Small intestine (tissue), 7 donors: ENCODE results near the gene FBXO11. TPM values are rescaled to one million over a fixed set of nuclear protein-coding genes. Genes with fewer than 3 reads are reported as not detected.

Source experiments
- DNase-seq, 2 donors: peaks; one replicate each; pipeline versions ENCODE4 v3.0.0 to v3.0.0-alpha.2; 2013
- FAIRE-seq: peaks from 2 replicates; lab custom pipeline; 2012; peaks lifted over from hg19 to GRCh38; lab: Jason Lieb, UNC
- H3K27ac ChIP-seq, 3 donors: one replicate each; pipeline ENCODE4 v1.5.1; 2013; ENCODE audit warnings: low read length in 2 of 3, mild to moderate bottlenecking in 2 of 3, control low read depth in 1 of 3, inconsistent platforms in 1 of 3, low read depth in 1 of 3, moderate library complexity in 1 of 3
- H3K27me3 ChIP-seq, 3 donors: one replicate each; pipeline ENCODE4 v1.6.1; 2013; ENCODE audit warnings: low read length in 3 of 3, inconsistent platforms in 1 of 3; ENCODE audit not compliant: control insufficient read depth in 3 of 3, insufficient read depth in 3 of 3
- H3K36me3 ChIP-seq, 3 donors: one replicate each; pipeline ENCODE4 v1.6.1; 2013; ENCODE audit warnings: low read length in 3 of 3, inconsistent platforms in 1 of 3, low read depth in 1 of 3, mild to moderate bottlenecking in 1 of 3, moderate library complexity in 1 of 3; ENCODE audit not compliant: control insufficient read depth in 3 of 3, insufficient read depth in 2 of 3
- H3K4me1 ChIP-seq, 3 donors: one replicate each; pipeline ENCODE4 v1.6.1; 2013; ENCODE audit warnings: low read length in 2 of 3, inconsistent platforms in 1 of 3, low read depth in 1 of 3, mild to moderate bottlenecking in 1 of 3, moderate library complexity in 1 of 3; ENCODE audit not compliant: control insufficient read depth in 3 of 3, insufficient read depth in 2 of 3
- H3K4me3 ChIP-seq, 3 donors: one replicate each; pipeline ENCODE4 v1.5.1; 2013; ENCODE audit warnings: low read length in 3 of 3, control low read depth in 1 of 3, inconsistent platforms in 1 of 3, low read depth in 1 of 3, mild to moderate bottlenecking in 1 of 3, moderate library complexity in 1 of 3
- H3K9me3 ChIP-seq, 2 donors: one replicate each; pipeline ENCODE4 v1.6.1; 2013; ENCODE audit warnings: low read depth in 1 of 2, low read length in 1 of 2; ENCODE audit not compliant: control insufficient read depth in 2 of 2, insufficient read depth in 1 of 2
- WGBS, 3 donors: extraction: QIAGEN DNeasy Blood & Tissue Kit; methylation state at CpG; one replicate each; pipeline ENCODE4 v1.1.7; 2013; 5-methylcytosine and 5-hydroxymethylcytosine counted together
- polyA plus RNA-seq, 4 donors: library from polyadenylated mRNA; stranded (reverse) in 3 of 4; unstranded in 1 of 4; fragments of 200-250 nt in 3 of 4; fragments of 120-200 nt in 1 of 4; gene quantifications; one replicate each; pipeline versions ENCODE4 v1.2.1 to v1.2.3, GENCODE V29; 2013
- donor health status: healthy with polysubstance abuse.
- donor health status: control.
- donor health status: control.
- donor health status: Bipolar disorder and iron deficiency.
- donor health status: healthy.

FBXO11 gene
- polyA plus RNA-seq, 4 donors, result 19.2 to 49.8 (median 22.9) TPM

DNA sequence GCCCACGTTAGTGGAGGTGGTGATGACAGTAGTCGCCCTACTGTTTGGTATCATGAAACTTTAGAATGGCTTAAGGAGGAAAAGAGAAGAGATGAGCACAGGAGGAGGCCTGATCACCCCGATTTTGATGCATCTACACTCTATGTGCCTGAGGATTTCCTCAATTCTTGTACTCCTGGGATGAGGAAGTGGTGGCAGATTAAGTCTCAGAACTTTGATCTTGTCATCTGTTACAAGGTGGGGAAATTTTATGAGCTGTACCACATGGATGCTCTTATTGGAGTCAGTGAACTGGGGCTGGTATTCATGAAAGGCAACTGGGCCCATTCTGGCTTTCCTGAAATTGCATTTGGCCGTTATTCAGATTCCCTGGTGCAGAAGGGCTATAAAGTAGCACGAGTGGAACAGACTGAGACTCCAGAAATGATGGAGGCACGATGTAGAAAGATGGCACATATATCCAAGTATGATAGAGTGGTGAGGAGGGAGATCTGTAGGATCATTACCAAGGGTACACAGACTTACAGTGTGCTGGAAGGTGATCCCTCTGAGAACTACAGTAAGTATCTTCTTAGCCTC, 107.2 kb downstream of the FBXO11 start:
- no peak overlapping the region for H3K4me3 ChIP-seq
- no peaks in the 10 kb centered on the region for H3K4me1 ChIP-seq
- peaks cover 0 to 8% of the 10 kb centered on the region in 2 donors for H3K9me3 ChIP-seq
- FAIRE-seq (no peak), DNase-seq (no peak)
- 93 to 98% (median 96%) methylated on average over 6 of the region's 6 CpGs for WGBS, 3 donors
- H3K27ac ChIP-seq, result no peak overlapping the region
- peaks cover 19 to 44% (median 20%) of the 10 kb centered on the region in 3 donors for H3K36me3 ChIP-seq
- no peaks in the 10 kb centered on the region for H3K27me3 ChIP-seq

DNA sequence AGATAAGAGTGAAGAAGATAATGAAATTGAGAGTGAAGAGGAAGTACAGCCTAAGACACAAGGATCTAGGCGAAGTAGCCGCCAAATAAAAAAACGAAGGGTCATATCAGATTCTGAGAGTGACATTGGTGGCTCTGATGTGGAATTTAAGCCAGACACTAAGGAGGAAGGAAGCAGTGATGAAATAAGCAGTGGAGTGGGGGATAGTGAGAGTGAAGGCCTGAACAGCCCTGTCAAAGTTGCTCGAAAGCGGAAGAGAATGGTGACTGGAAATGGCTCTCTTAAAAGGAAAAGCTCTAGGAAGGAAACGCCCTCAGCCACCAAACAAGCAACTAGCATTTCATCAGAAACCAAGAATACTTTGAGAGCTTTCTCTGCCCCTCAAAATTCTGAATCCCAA, 107.7 kb downstream of the FBXO11 start:
- no peak for DNase-seq
- peaks cover 0 to 8% of the 10 kb centered on the region in 2 donors for H3K9me3 ChIP-seq
- no peak overlapping the region for H3K4me3 ChIP-seq
- H3K4me1 ChIP-seq, result no peaks in the 10 kb centered on the region
- no peak overlapping the region for H3K27ac ChIP-seq
- no peak for FAIRE-seq
- WGBS, 3 donors, result 80 to 90% (median 87%) methylated on average over 6 of the region's 6 CpGs
- no peaks in the 10 kb centered on the region for H3K27me3 ChIP-seq
- peaks cover 17 to 44% (median 19%) of the 10 kb centered on the region in 3 donors for H3K36me3 ChIP-seq

- DNase-seq (no peak), FAIRE-seq (no peak)
- no peaks in the 10 kb centered on the region for H3K27me3 ChIP-seq
- no peaks in the 10 kb centered on the region for H3K9me3 ChIP-seq
- WGBS, 3 donors, result 76 to 85% (median 81%) methylated on average over 2 of the region's 2 CpGs
- H3K27ac ChIP-seq, result no peak overlapping the region
- H3K4me3 ChIP-seq, result no peak overlapping the region
- no peaks in the 10 kb centered on the region for H3K4me1 ChIP-seq
- H3K36me3 ChIP-seq, result peaks cover 9 to 46% (median 19%) of the 10 kb centered on the region in 3 donors
Observed at GRCh38 chr2:47796090-47796697, 110.1 kb downstream of the FBXO11 start.

GRCh38 chr2:47785986-47786385, 120.3 kb downstream of the FBXO11 start:
- Histone ChIP-seq H3K4me3 (no peak overlapping the region), H3K27me3 (no peaks in the 10 kb centered on the region), H3K9me3 (no peaks in the 10 kb centered on the region), H3K4me1 (peaks cover 0 to 6% (median 6%) of the 10 kb centered on the region in 3 donors), H3K27ac (no peak overlapping the region), H3K36me3 (peaks cover 0 to 16% (median 0%) of the 10 kb centered on the region in 3 donors)
- FAIRE-seq, result no peak
- no peak for DNase-seq
- 66 to 86% (median 82%) methylated on average over 7 of the region's 7 CpGs for WGBS, 3 donors

DNA sequence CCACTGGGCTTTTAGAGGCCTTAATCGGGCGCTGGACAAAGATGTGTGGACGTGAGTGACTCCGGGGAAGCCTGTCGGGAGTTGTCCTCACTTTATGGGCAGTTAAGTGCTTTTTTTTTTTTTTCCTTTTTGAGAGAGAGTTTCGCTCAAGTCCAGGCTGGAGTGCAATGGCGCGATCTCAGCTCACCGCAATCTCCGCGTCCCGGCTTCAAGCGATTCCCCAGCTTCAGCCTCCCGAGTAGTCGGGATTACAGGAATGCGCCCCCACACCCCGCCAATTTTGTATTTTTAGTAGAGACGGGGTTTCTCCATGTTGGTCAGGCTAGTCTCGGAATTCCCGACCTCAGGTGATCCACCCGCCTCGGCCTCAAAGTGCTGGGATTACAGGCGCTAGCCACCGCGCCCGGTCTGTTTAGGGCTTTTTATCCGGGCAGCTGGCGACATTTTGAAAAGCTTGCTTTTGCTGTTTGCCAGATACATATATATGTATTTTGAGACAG, 121.9 kb downstream of the FBXO11 start:
- DNase-seq, result peak in 1 of 2 donors; percentile 57
- Histone ChIP-seq H3K9me3 (no peaks in the 10 kb centered on the region), H3K4me1 (peaks cover 0 to 6% (median 6%) of the 10 kb centered on the region in 3 donors), H3K36me3 (peaks cover 0 to 12% (median 0%) of the 10 kb centered on the region in 3 donors), H3K27ac (peak overlapping the region in 2 of 3 donors; percentile 24 to 91), H3K27me3 (no peaks in the 10 kb centered on the region), H3K4me3 (peak overlapping the region; percentile 61 to 90 (median 64))
- WGBS, 3 donors, result 23 to 29% (median 29%) methylated on average over 28 of the region's 28 CpGs
- FAIRE-seq, result no peak

GRCh38 chr2:47783486-47784351, 122.6 kb downstream of the FBXO11 start:
- peaks cover 0 to 6% (median 6%) of the 10 kb centered on the region in 3 donors for H3K4me1 ChIP-seq
- DNase-seq, result peak; percentile 40 to 75
- 0 to 1% (median 1%) methylated on average over 39 to 70 of the region's 71 CpGs for WGBS, 3 donors

DNA sequence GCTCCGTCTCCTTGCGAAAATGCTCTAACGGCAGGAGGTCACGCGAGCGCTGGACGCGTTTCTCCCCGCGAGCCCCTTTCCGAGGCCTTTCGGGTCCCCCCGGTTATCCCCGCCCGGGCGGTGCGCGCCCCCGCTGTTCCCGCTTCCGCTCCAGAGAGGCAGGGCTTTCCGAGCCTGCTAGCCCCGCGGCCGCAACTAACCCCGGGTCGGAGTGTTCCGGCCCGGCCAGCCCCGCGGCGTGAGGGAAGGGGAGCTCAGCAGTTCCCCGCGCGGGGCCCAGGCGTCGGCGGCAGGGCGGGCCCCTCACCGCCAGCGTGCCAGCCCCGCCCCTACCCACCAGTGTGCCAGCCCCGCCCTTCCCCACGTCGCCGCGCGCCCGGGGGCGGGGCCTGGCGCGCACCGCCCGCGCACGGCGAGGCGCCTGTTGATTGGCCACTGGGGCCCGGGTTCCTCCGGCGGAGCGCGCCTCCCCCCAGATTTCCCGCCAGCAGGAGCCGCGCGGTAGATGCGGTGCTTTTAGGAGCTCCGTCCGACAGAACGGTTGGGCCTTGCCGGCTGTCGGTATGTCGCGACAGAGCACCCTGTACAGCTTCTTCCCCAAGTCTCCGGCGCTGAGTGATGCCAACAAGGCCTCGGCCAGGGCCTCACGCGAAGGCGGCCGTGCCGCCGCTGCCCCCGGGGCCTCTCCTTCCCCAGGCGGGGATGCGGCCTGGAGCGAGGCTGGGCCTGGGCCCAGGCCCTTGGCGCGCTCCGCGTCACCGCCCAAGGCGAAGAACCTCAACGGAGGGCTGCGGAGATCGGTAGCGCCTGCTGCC, 123.4 kb downstream of the FBXO11 start, which contains the start of gene MSH6:
Gene MSH6 (plus strand): TSS at position 475 of the 815 bp plus-strand sequence. CDS start 89 bp downstream, at position 564.
- Histone ChIP-seq H3K27me3 (no peaks in the 10 kb centered on the region), H3K4me3 (peak within 1 kb of the TSS; percentile 61 to 90 (median 64)), H3K27ac (peak within 1 kb of the TSS; percentile 88 to 96 (median 92)), H3K36me3 (peaks cover 0 to 10% (median 0%) of the 10 kb centered on the region in 3 donors), H3K9me3 (no peaks in the 10 kb centered on the region), H3K4me1 (peaks cover 0 to 9% (median 6%) of the 10 kb centered on the region in 3 donors)
- WGBS, 3 donors, result 0 to 1% (median 0%) methylated on average over 61 to 98 of the region's 98 CpGs
- FAIRE-seq (no peak), DNase-seq (peak; percentile 90 to 97)

More at GRCh38 chr2:47783486-47784351, 122.6 kb downstream of the FBXO11 start:
- Histone ChIP-seq H3K4me3 (peak overlapping the region; percentile 61 to 90 (median 64)), H3K27me3 (no peaks in the 10 kb centered on the region), H3K27ac (peak overlapping the region; percentile 28 to 96 (median 91)), H3K36me3 (peaks cover 0 to 10% (median 0%) of the 10 kb centered on the region in 3 donors), H3K9me3 (no peaks in the 10 kb centered on the region)
- FAIRE-seq, result no peak
